Adrenal gland (tissue), 5 donors: ENCODE results near the gene MYO5B.
"Not testable (repeated sequence)": the region's sequence is repeated elsewhere in the genome, so short reads cannot be mapped to it uniquely, and the experiment has no call there.

Experiments
- CTCF ChIP-seq, 6 experiments: fragments of 450-650 bp in 4 of 6; fragments of 200-600 bp in 2 of 6; sonication (generic) in 1 of 6; IDR thresholded peaks; 1 replicate in 5 of 6; 2 replicates in 1 of 6; pipeline versions ENCODE4 v1.5.1 to v1.8.0; 2016 to 2021; ENCODE audit warnings: antibody characterized with exemption in 6 of 6, mild to moderate bottlenecking in 2 of 6, moderate library complexity in 1 of 6
- POLR2A ChIP-seq, 2 donors: fragments of 450-650 bp; IDR thresholded peaks; one replicate each; pipeline ENCODE4 v1.6.1; 2017; ENCODE audit warnings: antibody characterized with exemption in 2 of 2, mild to moderate bottlenecking in 2 of 2, moderate library complexity in 1 of 2
- donor health status: DM: no; HTN: no; CAD: no.

- TF ChIP-seq CTCF, POLR2A (IDR thresholded peaks at IDR 0.05): not testable (repeated sequence)
These were observed 305.4 kb downstream of the MYO5B start for GRCh38 chr18:49889552-49889951.
